IMR-90 (cell line): ENCODE measurements around the gene FSD1. TPM values are rescaled to one million over a fixed set of nuclear protein-coding genes. Genes with fewer than 3 reads are reported as not detected.

Experiments
- ATAC-seq: fragments of 200-7000 bp; cut with Tn5 transposase; 2 replicates; pipeline ENCODE4 v1.9.1; 2020; ENCODE audit warnings: low read depth, mild to moderate bottlenecking, moderate library complexity
- BruUV-seq: library from RNA; stranded (reverse); fragments of 400-500 nt; replicated peaks from 2 replicates; lab custom pipeline; 2021; lab: Mats Ljungman, UMichigan
- CTCF ChIA-PET: fragments of 300-600 bp; formaldehyde crosslinking; extraction: SDS; loops from one replicate; lab custom pipeline; 2021; ENCODE audit warnings: antibody characterized with exemption; lab: Yijun Ruan, JAX
- POLR2A ChIA-PET: fragments of 300-600 bp; sonication (Branson Sonifier 250); formaldehyde crosslinking; loops from one replicate; lab custom pipeline; 2022; ENCODE audit warnings: antibody characterized with exemption; ENCODE audit not compliant: unreplicated experiment; lab: Charles Lee
- DNase-seq: peaks from one replicate; pipeline ENCODE4 v3.0.0; 2013
- H2AFZ ChIP-seq: replicated peaks from 2 replicates; pipeline ENCODE3; 2013; ENCODE audit warnings: low read length, mild to moderate bottlenecking; ENCODE audit not compliant: poor library complexity
- H2AK5ac ChIP-seq: 2 replicates; pipeline ENCODE4 v1.6.1; 2013; ENCODE audit warnings: low read depth, low read length, inconsistent platforms
- H2AK9ac ChIP-seq: replicated peaks from 2 replicates; pipeline ENCODE3; 2013; ENCODE audit warnings: mild to moderate bottlenecking, low read depth, low read length, moderate library complexity; ENCODE audit not compliant: poor library complexity
- H2BK120ac ChIP-seq: 2 replicates; pipeline ENCODE4 v1.6.1; 2013; ENCODE audit warnings: low read depth, low read length, inconsistent platforms
- H2BK15ac ChIP-seq: 3 replicates; pipeline ENCODE4 v1.6.1; 2013; ENCODE audit warnings: low read depth, low read length, inconsistent platforms
- H2BK20ac ChIP-seq: 2 replicates; pipeline ENCODE4 v1.6.1; 2013; ENCODE audit warnings: low read depth, mild to moderate bottlenecking, inconsistent platforms, low read length, moderate library complexity
- H2BK5ac ChIP-seq: 2 replicates; pipeline ENCODE4 v1.6.1; 2013; ENCODE audit warnings: mild to moderate bottlenecking, low read depth, low read length, inconsistent platforms; ENCODE audit not compliant: poor library complexity, severe bottlenecking
- H3K14ac ChIP-seq: replicated peaks from 2 replicates; pipeline ENCODE4 v1.6.1; 2013; ENCODE audit warnings: low read depth, low read length, inconsistent platforms
- H3K18ac ChIP-seq: 2 replicates; pipeline ENCODE4 v1.6.1; 2013; ENCODE audit warnings: low read depth, low read length, control low read depth
- H3K23ac ChIP-seq: 2 replicates; pipeline ENCODE4 v1.6.1; 2013; ENCODE audit warnings: low read depth, low read length, inconsistent platforms
- H3K27ac ChIP-seq: 2 replicates; pipeline ENCODE4 v1.5.1; 2013; ENCODE audit warnings: mild to moderate bottlenecking, control low read depth, low read length; ENCODE audit not compliant: insufficient read depth
- H3K27me3 ChIP-seq: 2 replicates; pipeline ENCODE4 v1.6.1; 2013; ENCODE audit warnings: low read length; ENCODE audit not compliant: control insufficient read depth, insufficient read depth
- H3K36me3 ChIP-seq: 2 replicates; pipeline ENCODE4 v1.6.1; 2013; ENCODE audit warnings: low read length, mixed read lengths; ENCODE audit not compliant: control insufficient read depth, insufficient read depth
- H3K4ac ChIP-seq: 2 replicates; pipeline ENCODE4 v1.6.1; 2013; ENCODE audit warnings: low read depth, low read length, inconsistent platforms
- H3K4me1 ChIP-seq: 2 replicates; pipeline ENCODE4 v1.6.1; 2013; ENCODE audit warnings: low read length, mixed read lengths; ENCODE audit not compliant: control insufficient read depth, insufficient read depth
- H3K4me2 ChIP-seq: 2 replicates; pipeline ENCODE4 v1.6.1; 2013; ENCODE audit warnings: low read depth, mild to moderate bottlenecking, control low read depth, low read length, moderate library complexity
- H3K4me3 ChIP-seq: 2 replicates; pipeline ENCODE4 v1.5.1; 2013; ENCODE audit warnings: low read depth, mild to moderate bottlenecking, control low read depth, low read length, moderate library complexity; ENCODE audit not compliant: insufficient read depth
- H3K56ac ChIP-seq: 2 replicates; pipeline ENCODE4 v1.6.1; 2013; ENCODE audit warnings: low read length, inconsistent platforms; ENCODE audit not compliant: insufficient read depth; ENCODE audit errors: extremely low read depth
- H3K79me1 ChIP-seq, 2 experiments: 2 replicates each; pipeline ENCODE4 v1.6.1; 2013; ENCODE audit warnings: low read length in 2 of 2, inconsistent platforms in 1 of 2, low read depth in 1 of 2
- H3K9ac ChIP-seq: 2 replicates; pipeline ENCODE4 v1.6.1; 2013; ENCODE audit warnings: low read depth, low read length, control low read depth
- H3K9me1 ChIP-seq: 2 replicates; pipeline ENCODE4 v1.6.1; 2013; ENCODE audit warnings: low read length, inconsistent platforms; ENCODE audit not compliant: insufficient read depth
- H3K9me3 ChIP-seq: 2 replicates; pipeline ENCODE4 v1.6.1; 2013; ENCODE audit warnings: low read length; ENCODE audit not compliant: control insufficient read depth, insufficient read depth
- H4K20me1 ChIP-seq: 2 replicates; pipeline ENCODE4 v1.6.1; 2013; ENCODE audit warnings: low read length, inconsistent platforms; ENCODE audit not compliant: insufficient read depth
- H4K5ac ChIP-seq: 2 replicates; pipeline ENCODE4 v1.6.1; 2013; ENCODE audit warnings: mild to moderate bottlenecking, low read depth, low read length, control low read depth
- H4K8ac ChIP-seq, 2 experiments: 2 replicates each; pipeline ENCODE4 v1.6.1; 2013; ENCODE audit warnings: low read depth in 2 of 2, low read length in 2 of 2, control low read depth in 1 of 2, inconsistent platforms in 1 of 2
- H4K91ac ChIP-seq: 2 replicates; pipeline ENCODE4 v1.6.1; 2013; ENCODE audit warnings: low read depth, low read length, inconsistent platforms; ENCODE audit not compliant: insufficient read depth
- BHLHE40 ChIP-seq: fragments of 150-350 bp; IDR thresholded peaks from 2 replicates; pipeline ENCODE4 v1.6.1; 2016; ENCODE audit warnings: mild to moderate bottlenecking, low read depth, low read length
- CHD1 ChIP-seq: IDR thresholded peaks from 2 replicates; pipeline ENCODE4 v1.6.1; 2012; ENCODE audit warnings: low read depth, low read length, improper control_type of control experiment
- FOS ChIP-seq: fragments of 150-350 bp; IDR thresholded peaks from 2 replicates; pipeline ENCODE4 v1.6.1; 2016; ENCODE audit warnings: low read depth, low read length
- POLR2A ChIP-seq: IDR thresholded peaks from 2 replicates; pipeline ENCODE4 v1.6.1; 2012; ENCODE audit warnings: mild to moderate bottlenecking, low read depth, low read length
- RFX5 ChIP-seq: IDR thresholded peaks from 2 replicates; pipeline ENCODE4 v1.8.0; 2012; ENCODE audit warnings: low read depth, mild to moderate bottlenecking, low read length, moderate library complexity
- SMC3 ChIP-seq: fragments of 150-350 bp; IDR thresholded peaks from 2 replicates; pipeline ENCODE4 v1.6.1; 2016; ENCODE audit warnings: low read depth, mild to moderate bottlenecking, antibody characterized with exemption, low read length, moderate library complexity
- WGBS, 2 experiments: methylation state at CpG; one replicate each; pipeline versions ENCODE4 v1.1.5 to v1.1.7; 2013; ENCODE audit warnings: missing lambda C conversion rate in 2 of 2; ENCODE audit not compliant: insufficient read length in 1 of 2; ENCODE audit errors: extremely low coverage in 2 of 2; 5-methylcytosine and 5-hydroxymethylcytosine counted together
- dilution Hi-C: fragments of 300-500 bp; cut with HindIII; formaldehyde crosslinking; loops from one replicate; pipeline ENCODE4 v1.14.3; 2018; ENCODE audit warnings: low sequenced_read_pairs; ENCODE audit not compliant: unreplicated experiment
- in situ Hi-C: fragments of 300-500 bp; cut with MboI; formaldehyde crosslinking; loops from 3 replicates; pipeline ENCODE4 v1.14.3; 2019; ENCODE audit warnings: low sequenced_read_pairs, inconsistent platforms, mixed read lengths
- intact Hi-C: fragments of 100-400 bp; cut with micrococcal nuclease; formaldehyde crosslinking; loops from 2 replicates; pipeline ENCODE4 v1.10.0; 2022
- polyA plus RNA-seq, 3 experiments: library from polyadenylated mRNA; depleted of rRNA; stranded (reverse); fragments of >200 nt; gene quantifications; 2 replicates each; pipeline ENCODE4 v1.2.3, GENCODE V29; 2012; ENCODE audit warnings: low replicate concordance in 1 of 3
- total RNA-seq: library from RNA; depleted of rRNA; stranded (reverse); fragments of >200 nt; gene quantifications from 2 replicates; pipeline ENCODE4 v1.2.3, GENCODE V29; 2012

The FSD1 gene
- total and polyA plus RNA-seq, 2 of the 4 experiments (the other 2 are of a cell fraction): 17.4 to 24.4 TPM

- intact Hi-C loops: no loop called here
- dilution Hi-C loops: no loop called here
- Histone ChIP-seq H2BK20ac (no peak overlapping the region), H3K14ac (no peak overlapping the region), H4K5ac (no peak overlapping the region), H3K79me1 (no peaks in the 10 kb centered on the region), H4K20me1 (no peaks in the 10 kb centered on the region), H3K4me3 (no peak overlapping the region), H2BK120ac (no peak overlapping the region), H3K27ac (no peak overlapping the region), H3K23ac (no peak overlapping the region), H2AK9ac (no peak overlapping the region), H3K36me3 (no peaks in the 10 kb centered on the region), H2AK5ac (no peak overlapping the region), H3K27me3 (no peaks in the 10 kb centered on the region; the same call in 1 of the 2 replicates), H3K4me1 (no peaks in the 10 kb centered on the region), H3K4me2 (no peak overlapping the region; the same call in 1 of the 2 replicates), H2AFZ (peak overlapping the region; percentile 84), H3K9me3 (peaks cover 3% of the 10 kb centered on the region; the same call in 1 of the 2 replicates), H4K8ac (no peak overlapping the region), H2BK5ac (no peak overlapping the region), H2BK15ac (no peak overlapping the region), H3K18ac (no peak overlapping the region), H3K9ac (no peak overlapping the region), H3K56ac (no peak overlapping the region), H4K91ac (no peak overlapping the region), H3K4ac (no peak overlapping the region), H3K9me1 (no peaks in the 10 kb centered on the region)
- ATAC-seq (no peak), DNase-seq (no peak)
- TF ChIP-seq SMC3: no peak
- no peak for TF ChIP-seq BHLHE40
- TF ChIP-seq RFX5: no peak
- TF ChIP-seq POLR2A: no peak
- TF ChIP-seq FOS: no peak
- TF ChIP-seq CHD1: no peak
- WGBS, 2 experiments: 45% methylated on average over 8 of the region's 13 CpGs; no CpG with 5 or more reads in 1 of the 2 experiments
- CTCF ChIA-PET: no interaction called here
- in situ Hi-C loops: no loop called here
- BruUV-seq: no TSS peak
- POLR2A ChIA-PET: no interaction called here
These were observed 21.9 kb downstream of the FSD1 start for GRCh38 chr19:4326215-4326836.
